GM23248 (cell line): ENCODE data around the gene CMTR1.

Experiments used
- EZH2 ChIP-seq: fragments of 200-600 bp; sonication (generic); IDR thresholded peaks from 2 replicates; pipeline ENCODE4 v1.6.1; 2018; ENCODE audit warnings: antibody characterized with exemption, mild to moderate bottlenecking; ENCODE audit not compliant: insufficient read depth, poor library complexity, severe bottlenecking
- EZH2phosphoT487 ChIP-seq: fragments of 200-600 bp; sonication (generic); IDR thresholded peaks from 2 replicates; pipeline ENCODE4 v1.6.1; 2018; ENCODE audit warnings: antibody characterized with exemption, moderate library complexity, mild to moderate bottlenecking, low read depth; ENCODE audit not compliant: insufficient read depth

- no peak for TF ChIP-seq EZH2
- TF ChIP-seq EZH2phosphoT487 = no peak
These were observed 83.3 kb downstream of the CMTR1 start for GRCh38 chr6:37516076-37516919.
